K562 treated with DMSO at 1 percent for 4 hours (cell line): ENCODE results near the gene SWSAP1. TPM values are rescaled to one million over a fixed set of nuclear protein-coding genes. Genes with fewer than 3 reads are reported as not detected.

ENCODE experiments used
- total RNA-seq: library from RNA; unstranded; fragments of 300-600 nt; gene quantifications from 2 replicates; pipeline ENCODE4 v1.2.3, GENCODE V29; 2022; ENCODE audit not compliant: insufficient read depth

The SWSAP1 gene
- 2.2 and 2.7 TPM in 2 replicates for total RNA-seq

GRCh38 chr19:11374433-11375142, at the start of gene SWSAP1:
TSS of gene SWSAP1 (plus strand) at chr19:11374666. CDS start at chr19:11374681, 15 bp downstream.

GRCh38 chr19:11339254-11340098, 35.0 kb upstream of the SWSAP1 start, which contains the start of gene RAB3D:
TSS of gene RAB3D (minus strand) at chr19:11339657. CDS start at chr19:11337399, 2,258 bp downstream.

GRCh38 chr19:11346104-11346940, 28.1 kb upstream of the SWSAP1 start, which contains the start of the genes CCDC159 and TMEM205:
TSS of gene CCDC159 (plus strand) at chr19:11346519. CDS start at chr19:11346607, 88 bp downstream.
TSS of gene TMEM205 (minus strand) at chr19:11346268. CDS start at chr19:11345619, 649 bp downstream.

GRCh38 chr19:11355160-11356073, 19.0 kb upstream of the SWSAP1 start, which contains the start of gene PLPPR2:
TSS of gene PLPPR2 (plus strand) at chr19:11355432. CDS start at chr19:11357674, 2,242 bp downstream.

GRCh38 chr19:11418549-11419506, 44.4 kb downstream of the SWSAP1 start, which contains the start of gene RGL3:
TSS of gene RGL3 (minus strand) at chr19:11419314. CDS start at chr19:11419278, 36 bp downstream.

Other genes with a start within 250 kb of the SWSAP1 start
- gene SPC24, start 218.9 kb upstream of the SWSAP1 start, total RNA-seq = 14.9 and 16.9 TPM in 2 replicates
- 28.2 and 42.4 TPM in 2 replicates for gene KANK2, start 177.1 kb upstream of the SWSAP1 start, total RNA-seq
- not detected in 2 replicates for gene ANGPTL8, start 135.0 kb upstream of the SWSAP1 start, total RNA-seq
- gene DOCK6, start 112.1 kb upstream of the SWSAP1 start, total RNA-seq = 7.9 and 11.3 TPM in 2 replicates
- not detected in 2 replicates for gene TSPAN16, start 78.5 kb upstream of the SWSAP1 start, total RNA-seq
- gene RAB3D, start 35.0 kb upstream of the SWSAP1 start, total RNA-seq = 1.4 and 3.0 TPM in 2 replicates
- gene TMEM205, start 28.4 kb upstream of the SWSAP1 start, total RNA-seq = 49.9 and 65.9 TPM in 2 replicates
- 5.7 and 8.9 TPM in 2 replicates for gene CCDC159, start 28.1 kb upstream of the SWSAP1 start, total RNA-seq
- gene PLPPR2, start 19.2 kb upstream of the SWSAP1 start, total RNA-seq = 25.5 and 33.4 TPM in 2 replicates
- 7.4 and 8.7 TPM in 2 replicates for gene EPOR, start 9.6 kb downstream of the SWSAP1 start, total RNA-seq
- 1.1 and 1.6 TPM in 2 replicates for gene RGL3, start 44.6 kb downstream of the SWSAP1 start, total RNA-seq
- not detected in 2 replicates for gene ODAD3, start 60.5 kb downstream of the SWSAP1 start, total RNA-seq
- 335 and 345 TPM in 2 replicates for gene PRKCSH, start 61.0 kb downstream of the SWSAP1 start, total RNA-seq
- not detected in 2 replicates for gene ELAVL3, start 106.4 kb downstream of the SWSAP1 start, total RNA-seq
- gene ZNF653, start 131.2 kb downstream of the SWSAP1 start, total RNA-seq = 8.6 and 10.1 TPM in 2 replicates
- gene ECSIT, start 154.5 kb downstream of the SWSAP1 start, total RNA-seq = 51.6 and 62.6 TPM in 2 replicates
- gene CNN1, start 164.2 kb downstream of the SWSAP1 start, total RNA-seq = 8.6 and 11.5 TPM in 2 replicates
- gene ELOF1, start 184.6 kb downstream of the SWSAP1 start, total RNA-seq = 119 and 127 TPM in 2 replicates
- 117 and 159 TPM in 2 replicates for gene ACP5, start 203.0 kb downstream of the SWSAP1 start, total RNA-seq
- gene ZNF627, start 222.8 kb downstream of the SWSAP1 start, total RNA-seq = 9.3 and 10.1 TPM in 2 replicates